HG03097 (cell line): Measurements from ENCODE around the gene CSNK1G2.

Experiments
- ATAC-seq: cut with Tn5 transposase; IDR thresholded peaks from one replicate; pipeline ENCODE4 v1.9.1; 2021; ENCODE audit not compliant: unreplicated experiment, low FRiP score

The CSNK1G2 gene

DNA sequence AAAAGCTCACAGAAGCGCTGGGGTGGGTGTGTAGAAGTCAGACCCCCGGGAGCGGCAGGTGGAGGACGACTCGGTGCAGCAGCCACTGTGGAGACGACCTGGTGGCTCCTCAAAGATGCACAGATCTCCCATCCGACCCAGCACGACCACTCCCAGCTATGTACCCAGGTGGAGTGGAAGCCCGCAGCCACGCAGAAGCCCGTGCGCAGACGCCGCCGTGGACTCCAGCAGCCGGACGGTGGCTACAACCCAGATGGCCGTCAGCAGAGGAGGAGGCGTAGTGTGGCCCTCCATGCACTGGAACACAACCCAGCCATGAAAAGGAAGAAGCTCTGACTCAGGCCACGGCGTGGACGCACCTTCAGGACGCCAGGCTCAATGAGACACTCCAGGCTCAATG, 21.7 kb downstream of the CSNK1G2 start:
- no peak for ATAC-seq

DNA sequence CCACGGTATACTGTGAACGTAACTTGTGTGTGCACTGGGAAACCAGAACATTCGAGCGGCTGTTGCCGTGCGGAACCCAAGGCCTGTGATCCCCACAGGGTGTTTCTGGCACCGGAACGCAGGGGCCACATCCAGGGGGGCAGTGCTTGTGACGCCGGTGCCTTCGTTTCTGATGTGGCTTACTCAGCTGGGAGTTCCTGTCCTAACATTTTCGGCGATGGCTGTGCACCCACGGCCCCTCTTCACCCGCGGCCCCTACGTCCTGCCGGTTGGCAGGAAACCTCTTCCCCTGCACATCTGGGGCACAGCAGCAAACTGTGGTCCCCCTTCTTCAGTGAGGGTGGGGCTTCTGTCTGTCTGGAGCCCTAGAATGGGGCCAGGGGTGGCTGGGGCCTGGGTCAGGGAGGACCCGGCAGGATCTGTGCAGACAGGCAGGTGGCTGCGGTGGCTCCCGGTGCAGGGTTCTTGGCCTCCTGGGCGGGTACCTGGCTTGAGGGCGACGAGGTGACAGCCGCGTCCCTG, 26.2 kb downstream of the CSNK1G2 start:
- ATAC-seq, result no peak

DNA sequence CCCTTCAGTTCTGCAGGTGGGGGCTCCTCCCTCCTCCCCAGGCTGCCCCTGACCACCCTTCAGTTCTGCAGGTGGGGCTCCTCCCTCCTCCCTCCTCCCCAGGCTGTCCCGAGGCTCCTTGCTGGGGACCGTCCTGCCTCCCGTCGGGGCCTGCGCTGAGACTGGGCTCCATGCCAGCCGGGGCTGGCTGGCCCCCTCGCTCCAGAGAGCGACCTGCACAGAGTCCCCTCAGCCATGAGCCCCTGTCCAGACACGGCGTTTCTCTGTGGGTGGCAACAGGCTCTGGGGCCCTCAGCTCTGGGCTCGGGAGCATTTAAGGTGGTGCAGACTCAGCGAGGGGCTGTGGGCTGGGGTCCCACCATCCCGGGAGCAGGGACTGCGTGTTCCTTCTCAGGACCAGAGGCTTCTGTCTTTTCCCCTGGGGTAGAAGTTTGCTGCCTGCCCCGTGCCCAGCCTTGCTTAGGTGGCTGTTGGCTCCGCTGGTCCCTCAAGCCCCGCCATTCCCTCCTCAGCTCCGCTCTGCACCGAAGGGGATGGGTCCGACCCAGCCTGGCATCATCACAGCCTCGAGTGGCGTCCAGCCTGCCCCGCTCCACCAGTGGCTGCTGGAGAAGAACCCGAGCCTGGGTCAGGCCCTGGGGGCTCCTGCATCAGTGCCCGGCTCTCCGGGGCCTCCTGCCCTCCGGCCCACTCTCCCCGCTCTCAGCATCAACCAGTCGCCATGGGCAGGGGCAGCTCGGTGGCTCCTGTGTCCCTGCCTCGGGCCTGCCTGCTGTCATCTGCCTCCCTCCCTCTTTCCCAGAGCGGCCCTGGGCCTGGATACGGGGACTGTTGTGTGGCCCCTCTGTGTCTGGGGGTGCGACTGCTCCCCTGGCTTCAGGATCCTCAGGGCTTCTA, 27.6 kb downstream of the CSNK1G2 start:
- ATAC-seq, result no peak

DNA sequence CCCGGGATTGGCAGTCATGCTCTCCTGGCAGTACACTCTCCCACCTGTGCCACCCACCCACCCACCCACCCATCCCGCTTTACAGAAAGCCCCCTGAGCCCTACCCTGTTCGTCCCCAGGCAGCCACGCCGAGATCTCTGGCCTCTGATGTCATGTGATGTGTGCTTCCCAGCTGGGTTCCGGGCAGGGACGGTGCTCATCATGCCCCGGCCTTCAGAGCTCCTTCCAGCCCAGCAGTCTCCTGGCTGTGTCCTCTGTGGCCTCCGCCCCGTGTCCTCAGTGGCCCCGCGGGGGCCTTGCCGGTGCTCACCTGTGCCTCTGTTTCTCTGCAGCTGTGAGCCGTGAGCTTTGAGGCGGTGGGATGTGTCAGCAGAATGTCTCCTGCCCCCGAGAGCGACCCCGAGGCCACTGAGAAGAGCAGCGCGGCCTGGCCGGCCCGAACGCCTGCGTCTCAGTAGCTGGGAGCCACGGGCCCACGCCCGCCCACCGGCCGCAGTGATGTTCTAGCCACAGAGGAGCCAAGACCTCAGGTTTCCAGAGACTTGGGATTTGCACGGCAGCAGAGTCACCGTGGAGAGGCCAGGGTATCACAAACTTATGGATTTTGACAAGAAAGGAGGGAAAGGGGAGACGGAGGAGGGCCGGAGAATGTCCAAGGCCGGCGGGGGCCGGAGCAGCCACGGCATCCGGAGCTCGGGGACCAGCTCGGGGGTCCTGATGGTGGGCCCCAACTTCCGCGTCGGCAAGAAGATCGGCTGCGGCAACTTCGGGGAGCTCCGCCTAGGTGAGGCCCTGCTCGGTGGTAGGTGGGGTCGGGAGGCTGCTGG, 28.4 kb downstream of the CSNK1G2 start:
- ATAC-seq, result no peak

- ATAC-seq, result no peak
These were observed 29.2 kb downstream of the CSNK1G2 start for GRCh38 chr19:1970003-1970805.

- no peak for ATAC-seq
These were observed 30.0 kb downstream of the CSNK1G2 start for GRCh38 chr19:1970806-1971502.

DNA sequence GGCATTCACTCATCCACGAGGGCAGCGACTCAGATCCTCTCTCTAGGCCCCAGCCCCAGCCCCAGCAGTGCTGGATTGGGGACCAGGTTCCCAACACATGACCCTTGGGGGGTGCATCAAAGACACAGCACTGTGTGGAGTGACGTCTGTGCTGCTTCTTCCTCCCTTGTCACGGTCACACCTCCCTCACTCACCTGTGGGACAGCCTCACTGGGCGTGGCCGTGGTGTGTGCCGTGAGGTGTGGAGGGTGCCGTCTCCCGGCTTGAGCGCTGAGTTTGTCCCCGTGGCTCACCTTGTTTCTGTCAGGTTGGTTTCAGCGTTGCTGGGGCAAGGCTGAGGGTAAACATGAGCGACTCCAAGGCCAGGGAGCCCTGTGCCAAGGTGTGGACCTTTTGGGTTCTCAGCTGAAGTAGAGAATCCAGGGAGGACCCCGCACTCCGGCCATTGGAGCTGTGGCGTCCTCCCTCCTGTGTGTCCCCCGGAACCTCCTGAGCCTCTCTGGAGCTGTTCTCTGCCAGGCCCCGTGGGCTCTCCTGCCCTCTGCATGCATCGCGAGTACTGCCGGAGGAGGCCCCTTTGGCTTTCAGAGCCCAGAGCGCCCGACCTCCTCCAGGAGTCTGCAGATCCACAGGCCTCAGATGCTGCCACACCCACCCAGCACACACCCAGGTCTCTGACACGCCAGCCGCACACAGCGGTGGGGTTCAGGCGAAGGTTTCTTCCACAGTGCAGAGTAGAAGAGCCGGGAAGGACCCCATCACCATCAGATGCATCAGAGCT, 33.6 kb downstream of the CSNK1G2 start:
- no peak for ATAC-seq

GRCh38 chr19:1975162-1975480, 34.1 kb downstream of the CSNK1G2 start:
- ATAC-seq, result no peak

GRCh38 chr19:1977120-1977519, 36.1 kb downstream of the CSNK1G2 start:
- ATAC-seq, result no peak

- no peak for ATAC-seq
These were observed 37.4 kb downstream of the CSNK1G2 start for GRCh38 chr19:1978346-1978894.

DNA sequence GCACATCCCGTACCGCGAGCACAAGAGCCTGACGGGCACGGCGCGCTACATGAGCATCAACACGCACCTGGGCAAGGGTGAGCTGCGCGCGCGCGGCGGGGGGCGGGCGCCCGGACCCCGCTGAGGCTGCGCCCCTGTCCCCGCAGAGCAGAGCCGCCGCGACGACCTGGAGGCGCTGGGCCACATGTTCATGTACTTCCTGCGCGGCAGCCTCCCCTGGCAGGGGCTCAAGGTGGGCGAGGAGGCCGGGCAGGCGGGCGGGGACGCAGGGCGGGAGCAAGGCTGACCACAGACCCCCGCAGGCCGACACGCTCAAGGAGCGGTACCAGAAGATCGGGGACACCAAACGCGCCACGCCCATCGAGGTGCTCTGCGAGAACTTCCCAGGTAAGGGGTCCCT, 38.0 kb downstream of the CSNK1G2 start:
- no peak for ATAC-seq

- ATAC-seq, result no peak
These were observed 38.7 kb downstream of the CSNK1G2 start for GRCh38 chr19:1979642-1980041.

- no peak for ATAC-seq
These were observed 39.3 kb downstream of the CSNK1G2 start for GRCh38 chr19:1980091-1980808.

GRCh38 chr19:1980809-1981181, 39.8 kb downstream of the CSNK1G2 start:
- no peak for ATAC-seq

- no peak for ATAC-seq
These were observed 40.3 kb downstream of the CSNK1G2 start for GRCh38 chr19:1981253-1981652.

DNA sequence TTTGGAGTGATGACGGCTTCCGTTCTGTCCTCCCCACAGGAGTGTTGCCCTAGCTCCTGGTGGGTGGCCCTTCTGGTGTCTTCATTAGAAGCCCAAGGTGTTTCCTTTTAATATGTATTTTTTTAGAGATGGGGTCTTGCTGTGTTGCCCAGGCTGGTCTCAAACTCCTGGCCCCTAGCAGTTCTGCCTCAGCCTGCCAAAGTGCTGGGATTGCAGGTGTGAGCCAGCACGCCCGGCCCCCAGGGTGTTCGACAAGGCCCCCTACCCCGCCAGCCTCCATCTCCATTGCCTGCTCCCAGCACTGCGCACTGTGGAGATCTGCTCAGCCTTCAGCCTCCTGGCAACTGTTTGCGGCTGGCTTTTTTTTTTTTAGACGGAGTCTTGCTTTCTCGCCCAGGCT, 43.4 kb downstream of the CSNK1G2 start:
- ATAC-seq, result no peak

DNA sequence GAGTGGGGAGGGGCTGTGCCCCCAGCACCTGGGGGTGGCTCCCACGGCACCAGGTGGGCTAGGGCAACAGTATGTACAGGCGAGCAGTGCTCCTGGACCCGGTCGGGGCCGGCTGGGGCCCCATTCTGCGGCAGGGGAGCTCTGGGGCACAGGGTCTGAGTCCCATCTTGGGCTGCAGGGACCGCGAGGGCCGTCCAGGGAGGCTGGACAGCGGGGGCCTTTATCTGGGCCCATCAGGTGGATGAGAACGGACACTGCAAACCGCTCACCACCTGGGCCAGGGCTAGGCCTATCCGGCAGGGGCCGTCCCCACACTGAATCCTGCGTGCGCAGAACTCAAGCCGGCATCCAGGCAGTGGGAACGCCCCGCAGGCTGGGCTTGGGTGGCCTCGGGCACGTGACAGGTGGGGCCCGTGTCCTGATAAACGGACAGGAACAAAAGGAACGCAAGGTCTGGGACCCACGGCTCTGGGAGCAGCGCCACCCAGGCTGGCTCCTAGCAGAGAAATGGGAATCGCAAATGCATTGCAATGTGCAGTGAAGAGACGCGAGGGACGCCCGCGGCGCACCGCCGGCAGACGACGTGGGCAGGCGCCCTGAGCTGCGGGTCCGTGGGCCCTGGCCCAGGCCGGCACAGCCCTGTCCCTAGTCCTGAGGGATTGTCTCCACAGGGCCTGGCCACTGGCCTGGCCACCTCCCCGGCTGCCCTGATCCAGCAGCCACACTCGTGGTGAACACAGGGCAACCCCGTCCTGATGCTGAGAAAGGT, 44.8 kb downstream of the CSNK1G2 start:
- no peak for ATAC-seq
